ENCODE measurements around the gene GNL1.

GNL1 gene

GRCh38 chr6:30493643-30494250 lies 62.5 kb downstream of the GNL1 start:
- DNase-seq (ENCODE audit: low read depth) = no peak
- TF ChIP-seq CTCF (IDR thresholded peaks at IDR 0.05; ENCODE audit: insufficient read depth, low read depth, low read length, missing control alignments) = peak; percentile 8
- no peak overlapping the region for H3K4me3 ChIP-seq (ENCODE audit: low read length)

GRCh38 chr6:30491991-30492952 lies 64.0 kb downstream of the GNL1 start:
- DNase-seq (ENCODE audit: low read depth) = no peak
- TF ChIP-seq CTCF (IDR thresholded peaks at IDR 0.05; ENCODE audit: insufficient read depth, low read depth, low read length, missing control alignments) = no peak
- H3K4me3 ChIP-seq (ENCODE audit: low read length) = no peak overlapping the region
